ENCODE results near the gene GAST. TPM values are rescaled to one million over a fixed set of nuclear protein-coding genes. Genes with fewer than 3 reads are reported as not detected.

Gene GAST, protein sequence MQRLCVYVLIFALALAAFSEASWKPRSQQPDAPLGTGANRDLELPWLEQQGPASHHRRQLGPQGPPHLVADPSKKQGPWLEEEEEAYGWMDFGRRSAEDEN
- total RNA-seq (2014; rRNA removed; shearing (Covaris generic)): not detected in 2 replicates
- not detected in 2 replicates for polyA plus RNA-seq (2016; fragmentation: Nextera tagmentation; extraction: Ambion mirVana)
- long read RNA-seq: 0 reads

GRCh38 chr17:41711669-41712400 lies at the start of gene GAST:
TSS of gene GAST (plus strand) at chr17:41712331. CDS start at chr17:41715437, 3,106 bp downstream.
- Histone ChIP-seq H3K79me2 (replicated peaks; ENCODE audit: insufficient read depth) (no peaks in the 10 kb centered on the region), H2AFZ (no peak within 1 kb of the TSS), H4K20me1 (replicated peaks; ENCODE audit: insufficient read depth) (no peaks in the 10 kb centered on the region), H3K4me2 (no peak within 1 kb of the TSS), H3K27me3 (ENCODE audit: insufficient read depth) (peaks cover 53% of the 10 kb centered on the region), H3K9me2 (ENCODE audit: insufficient read depth) (no peaks in the 10 kb centered on the region), H3K4me3 (no peak within 1 kb of the TSS), H3K36me3 (ENCODE audit: insufficient read depth) (no peaks in the 10 kb centered on the region), H3K4me1 (ENCODE audit: insufficient read depth) (no peaks in the 10 kb centered on the region), H3K27ac (ENCODE audit: low read depth) (no peak within 1 kb of the TSS), H3F3A (replicated peaks; ENCODE audit: low read depth) (no peaks in the 10 kb centered on the region)
- Mint-ChIP-seq H3K27ac (no peak within 1 kb of the TSS), H3K36me3 (ENCODE audit: low read depth) (peaks cover 5% of the 10 kb centered on the region; the same call in 2 of the 3 replicates), H3K4me3 (no peak within 1 kb of the TSS), H3K4me1 (peaks cover 6% of the 10 kb centered on the region; the same call in 1 of the 3 replicates), H3K27me3 (ENCODE audit: insufficient read depth, low read depth, poor library complexity) (peaks cover 50% of the 10 kb centered on the region), H3K9me3 (peaks cover 11% of the 10 kb centered on the region)
- no peak for TF ChIP-seq ZNF462 (CRISPR knock-in tag; IDR thresholded peaks at IDR 0.05)
- TF ChIP-seq, protein P1, sequence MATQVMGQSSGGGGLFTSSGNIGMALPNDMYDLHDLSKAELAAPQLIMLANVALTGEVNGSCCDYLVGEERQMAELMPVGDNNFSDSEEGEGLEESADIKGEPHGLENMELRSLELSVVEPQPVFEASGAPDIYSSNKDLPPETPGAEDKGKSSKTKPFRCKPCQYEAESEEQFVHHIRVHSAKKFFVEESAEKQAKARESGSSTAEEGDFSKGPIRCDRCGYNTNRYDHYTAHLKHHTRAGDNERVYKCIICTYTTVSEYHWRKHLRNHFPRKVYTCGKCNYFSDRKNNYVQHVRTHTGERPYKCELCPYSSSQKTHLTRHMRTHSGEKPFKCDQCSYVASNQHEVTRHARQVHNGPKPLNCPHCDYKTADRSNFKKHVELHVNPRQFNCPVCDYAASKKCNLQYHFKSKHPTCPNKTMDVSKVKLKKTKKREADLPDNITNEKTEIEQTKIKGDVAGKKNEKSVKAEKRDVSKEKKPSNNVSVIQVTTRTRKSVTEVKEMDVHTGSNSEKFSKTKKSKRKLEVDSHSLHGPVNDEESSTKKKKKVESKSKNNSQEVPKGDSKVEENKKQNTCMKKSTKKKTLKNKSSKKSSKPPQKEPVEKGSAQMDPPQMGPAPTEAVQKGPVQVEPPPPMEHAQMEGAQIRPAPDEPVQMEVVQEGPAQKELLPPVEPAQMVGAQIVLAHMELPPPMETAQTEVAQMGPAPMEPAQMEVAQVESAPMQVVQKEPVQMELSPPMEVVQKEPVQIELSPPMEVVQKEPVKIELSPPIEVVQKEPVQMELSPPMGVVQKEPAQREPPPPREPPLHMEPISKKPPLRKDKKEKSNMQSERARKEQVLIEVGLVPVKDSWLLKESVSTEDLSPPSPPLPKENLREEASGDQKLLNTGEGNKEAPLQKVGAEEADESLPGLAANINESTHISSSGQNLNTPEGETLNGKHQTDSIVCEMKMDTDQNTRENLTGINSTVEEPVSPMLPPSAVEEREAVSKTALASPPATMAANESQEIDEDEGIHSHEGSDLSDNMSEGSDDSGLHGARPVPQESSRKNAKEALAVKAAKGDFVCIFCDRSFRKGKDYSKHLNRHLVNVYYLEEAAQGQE (IDR thresholded peaks at IDR 0.05; ENCODE audit: unreplicated experiment): no peak
- no peak for TF ChIP-seq ZNF114 (CRISPR knock-in tag; IDR thresholded peaks at IDR 0.05)
- no peak for TF ChIP-seq JUNB (IDR thresholded peaks at IDR 0.05; ENCODE audit: unreplicated experiment)
- TF ChIP-seq, protein P2, sequence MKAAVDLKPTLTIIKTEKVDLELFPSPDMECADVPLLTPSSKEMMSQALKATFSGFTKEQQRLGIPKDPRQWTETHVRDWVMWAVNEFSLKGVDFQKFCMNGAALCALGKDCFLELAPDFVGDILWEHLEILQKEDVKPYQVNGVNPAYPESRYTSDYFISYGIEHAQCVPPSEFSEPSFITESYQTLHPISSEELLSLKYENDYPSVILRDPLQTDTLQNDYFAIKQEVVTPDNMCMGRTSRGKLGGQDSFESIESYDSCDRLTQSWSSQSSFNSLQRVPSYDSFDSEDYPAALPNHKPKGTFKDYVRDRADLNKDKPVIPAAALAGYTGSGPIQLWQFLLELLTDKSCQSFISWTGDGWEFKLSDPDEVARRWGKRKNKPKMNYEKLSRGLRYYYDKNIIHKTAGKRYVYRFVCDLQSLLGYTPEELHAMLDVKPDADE (IDR thresholded peaks at IDR 0.05): no peak
- no peak for TF ChIP-seq EZH2phosphoT487 (IDR thresholded peaks at IDR 0.05; ENCODE audit: unreplicated experiment)
- TF ChIP-seq CTCF (conservative IDR thresholded peaks at IDR 0.05; ENCODE audit: low read depth in 2 of 2): no peak
- no peak for TF ChIP-seq POLR2AphosphoS5 (IDR thresholded peaks at IDR 0.05; ENCODE audit: low read depth)
- TF ChIP-seq EZH2 (IDR thresholded peaks at IDR 0.05; ENCODE audit: low read depth, unreplicated experiment): no peak
- TF ChIP-seq STAT1 (IDR thresholded peaks at IDR 0.05; ENCODE audit: unreplicated experiment): no peak
- no peak for TF ChIP-seq NANOG (IDR thresholded peaks at IDR 0.05; ENCODE audit: borderline replicate concordance)
- DNase-seq (ENCODE audit: low spot score) (no peak), ATAC-seq (no peak)

Data from GM23338 (cell line).